ENCODE measurements around the gene DRG2. TPM values are rescaled to one million over a fixed set of nuclear protein-coding genes. Genes with fewer than 3 reads are reported as not detected.

DRG2 gene
- total and polyA plus RNA-seq, 2 of the 8 experiments (the other 6 are each of a cell fraction or from before 2014, with no cell fraction given), result 44.6 to 47.8 TPM

- Histone ChIP-seq H3K23me2 (ENCODE audit: low read depth, low read length) (no peaks in the 10 kb centered on the region), H3K36me3 (ENCODE audit: control insufficient read depth in 2 of 4, insufficient read depth in 4 of 4, low read length in 3 of 4) (peaks cover 0 to 4% (median 0%) of the 10 kb centered on the region in 4 experiments; a peak in 1 of 8 replicates), H3K4me1 (replicated peaks in 1 of 4; ENCODE audit: control insufficient read depth in 3 of 4, insufficient read depth in 4 of 4, low read length in 3 of 4) (no peaks in the 10 kb centered on the region; a peak in 1 of 7 replicates), H3K27ac (ENCODE audit: low read depth, low read length) (no peak overlapping the region), H3K9ac (replicated peaks in 1 of 4; ENCODE audit: extremely low read depth in 1 of 4, low read depth in 3 of 4, low read length in 3 of 4) (no peak overlapping the region), H3K18ac (ENCODE audit: extremely low read depth, low read length) (no peak overlapping the region), H2BK15ac (ENCODE audit: low read length) (no peak overlapping the region), H2BK12ac (ENCODE audit: low read depth, low read length) (no peak overlapping the region), H4K8ac (ENCODE audit: extremely low read depth, insufficient read depth, low read length) (no peak overlapping the region), H2BK5ac (ENCODE audit: low read depth, low read length) (no peak overlapping the region), H3K4me2 (ENCODE audit: insufficient read depth in 1 of 2, low read depth in 2 of 2, low read length in 2 of 2) (no peak overlapping the region), H3K4ac (replicated peaks; ENCODE audit: insufficient read length, low read depth, low read length) (no peak overlapping the region), H4K91ac (replicated peaks; ENCODE audit: insufficient read length, low read length) (no peak overlapping the region), H3K79me2 (ENCODE audit: control insufficient read depth in 1 of 2, insufficient read depth in 2 of 2, low read length in 2 of 2) (no peaks in the 10 kb centered on the region), H3K79me1 (ENCODE audit: low read depth, low read length) (no peaks in the 10 kb centered on the region), H4K5ac (ENCODE audit: insufficient read length, low read depth, low read length) (no peak overlapping the region), H2AFZ (ENCODE audit: low read length) (no peak overlapping the region), H3K56ac (replicated peaks; ENCODE audit: insufficient read length, low read depth, low read length) (no peak overlapping the region), H2AK5ac (ENCODE audit: low read depth, low read length) (no peak overlapping the region), H3K23ac (ENCODE audit: insufficient read length) (no peak overlapping the region), H3K27me3 (replicated peaks in 1 of 4; ENCODE audit: control insufficient read depth in 3 of 4, extremely low read depth in 1 of 4, insufficient read depth in 3 of 4, low read length in 3 of 4) (no peaks in the 10 kb centered on the region), H3K9me3 (ENCODE audit: insufficient read depth in 2 of 2, low read depth in 1 of 2, low read length in 1 of 2) (peaks cover 10 to 24% of the 10 kb centered on the region in 2 experiments), H3K14ac (ENCODE audit: insufficient read length) (no peak overlapping the region), H2BK120ac (replicated peaks; ENCODE audit: low read depth, low read length) (no peak overlapping the region), H3K4me3 (ENCODE audit: extremely low read depth in 1 of 4, insufficient read depth in 2 of 4, low read depth in 3 of 4, low read length in 4 of 4) (no peak overlapping the region), H4K20me1 (replicated peaks in 1 of 2; ENCODE audit: control insufficient read depth in 1 of 2, insufficient read depth in 2 of 2, low read length in 2 of 2) (no peaks in the 10 kb centered on the region), H2BK20ac (ENCODE audit: low read length) (no peak overlapping the region)
- WGBS, 2 experiments (ENCODE audit: extremely low coverage in 1 of 2, insufficient coverage in 1 of 2, insufficient read length in 1 of 2, insufficient replicate concordance in 2 of 2, low coverage in 1 of 2, low lambda C conversion rate in 2 of 2, missing lambda C conversion rate in 1 of 2), result 92% methylated on average over 13 of the region's 68 CpGs; no CpG with 5 or more reads in 1 of the 2 experiments
- CTCF ChIA-PET (ENCODE audit: partially characterized antibody), result interaction anchor here (0.6 to 2.1 kb wide), 3 partner anchors 21 to 44 kb away, joined by 3 to 7 read pairs (median 4); no protein-coding TSS in a partner anchor
- FAIRE-seq (no peak), DNase-seq (ENCODE audit: low read depth in 1 of 2, low spot score in 2 of 2) (no peak)
- TF ChIP-seq BRCA1 (IDR thresholded peaks at IDR 0.05; ENCODE audit: low read depth, low read length) (no peak), RNF2 (IDR thresholded peaks at IDR 0.05; ENCODE audit: borderline replicate concordance, low read depth, low read length, missing control alignments, poor library complexity, severe bottlenecking) (no peak), CEBPB (IDR thresholded peaks at IDR 0.05; ENCODE audit: low read depth, low read length) (no peak), SIX5 (IDR thresholded peaks at IDR 0.05; ENCODE audit: low read depth, low read length) (no peak), SP1 (IDR thresholded peaks at IDR 0.05; ENCODE audit: low read depth, low read length) (no peak), CBX5 (IDR thresholded peaks at IDR 0.05; ENCODE audit: low read depth, low read length) (no peak)
- POLR2A ChIA-PET (ENCODE audit: partially characterized antibody), result interaction anchor here (1.1 to 1.7 kb wide), 2 partner anchors 11 to 13 kb away, joined by 3 to 7 read pairs; no protein-coding TSS in a partner anchor
Measured at GRCh38 chr17:18120461-18121017, 32.8 kb downstream of the DRG2 start.
